Immature natural killer cell (primary cell): Measurements from ENCODE around the gene CS. TPM values are rescaled to one million over a fixed set of nuclear protein-coding genes. Genes with fewer than 3 reads are reported as not detected.
A peak's percentile ranks its signal among the peaks of the same experiment; 100 is the strongest.
"Not testable (repeated sequence)": the region's sequence is repeated elsewhere in the genome, so short reads cannot be mapped to it uniquely, and the experiment has no call there.

Experiments
- DNase-seq, 3 donors: peaks; one replicate each; pipeline ENCODE4 v3.0.0; 2022; ENCODE audit warnings: mixed read lengths in 1 of 3
- H3K27ac Mint-ChIP-seq, 6 donors: one replicate each; pipeline ENCODE4 v1.8.0; 2020; ENCODE audit warnings: mixed read lengths in 6 of 6, mild to moderate bottlenecking in 5 of 6, inconsistent platforms in 4 of 6, moderate library complexity in 3 of 6
- H3K27me3 Mint-ChIP-seq, 3 donors: one replicate each; pipeline ENCODE4 v1.8.0; 2020 to 2021; ENCODE audit warnings: low read depth in 3 of 3, mild to moderate bottlenecking in 3 of 3, mixed read lengths in 3 of 3, moderate library complexity in 3 of 3, inconsistent platforms in 1 of 3
- H3K36me3 Mint-ChIP-seq, 3 donors: one replicate each; pipeline ENCODE4 v1.8.0; 2020; ENCODE audit warnings: mixed read lengths in 3 of 3, inconsistent platforms in 2 of 3, mild to moderate bottlenecking in 2 of 3
- H3K4me1 Mint-ChIP-seq, 2 donors: one replicate each; pipeline ENCODE4 v1.8.0; 2020; ENCODE audit warnings: inconsistent platforms in 2 of 2, mild to moderate bottlenecking in 2 of 2, mixed read lengths in 2 of 2, moderate library complexity in 1 of 2
- H3K4me3 Mint-ChIP-seq, 5 donors: one replicate each; pipeline ENCODE4 v1.8.0; 2020; ENCODE audit warnings: mild to moderate bottlenecking in 5 of 5, mixed read lengths in 5 of 5, inconsistent platforms in 3 of 5, moderate library complexity in 3 of 5
- H3K9me3 Mint-ChIP-seq, 6 donors: one replicate each; pipeline ENCODE4 v1.8.0; 2020; ENCODE audit warnings: mild to moderate bottlenecking in 6 of 6, mixed read lengths in 6 of 6, inconsistent platforms in 4 of 6, moderate library complexity in 3 of 6
- polyA plus RNA-seq, 3 donors: library from polyadenylated mRNA; unstranded; fragments of 300-500 nt; fragmentation: Illumina TruSeq; gene quantifications; one replicate each; pipeline ENCODE4 v1.2.3, GENCODE V29; 2021

The CS gene
- polyA plus RNA-seq, 3 donors from 2014 or later, result 41.7 to 82.2 (median 67.3) TPM

DNA sequence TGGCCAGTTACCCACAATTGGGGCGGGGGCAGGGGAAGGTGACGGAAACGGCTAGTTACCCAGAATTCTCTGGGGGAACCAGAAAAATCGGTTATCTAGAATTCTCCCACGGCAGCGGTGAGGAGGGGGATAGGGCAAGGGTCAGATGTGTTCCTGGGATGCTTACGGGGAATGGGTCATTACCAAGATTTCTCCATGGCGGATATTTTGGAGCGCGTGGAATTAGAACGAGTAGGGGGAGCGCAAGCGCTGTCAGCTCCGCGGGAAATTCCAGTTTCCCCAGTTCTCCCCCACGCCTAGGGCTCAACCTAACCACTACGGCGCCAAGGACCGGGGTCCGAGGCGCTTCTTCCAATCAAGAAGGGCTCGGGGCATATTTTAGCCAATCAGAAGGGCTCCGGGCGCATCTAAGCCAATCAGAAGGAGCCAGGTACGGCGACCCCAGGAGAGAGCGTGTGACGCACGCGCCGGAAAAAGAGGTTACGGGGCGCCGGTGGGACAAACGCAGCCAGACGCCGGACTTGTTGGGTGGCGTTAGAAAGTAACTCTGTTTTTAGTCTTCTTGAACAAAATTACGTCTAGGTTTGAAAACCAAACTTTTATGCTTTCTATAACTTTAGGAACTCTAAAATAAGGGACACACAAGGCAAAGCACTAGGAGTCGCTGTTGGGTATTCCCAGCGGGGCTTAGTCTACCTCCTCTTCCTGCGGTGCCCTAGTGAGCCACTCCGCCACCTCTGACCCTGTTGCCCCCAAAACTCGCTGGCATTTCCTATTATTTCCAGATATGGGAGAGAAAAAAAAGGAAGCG is 33.8 kb upstream of the CS start, which contains the start of gene PAN2:
TSS of gene PAN2 (minus strand) at position 322 of the 811 bp plus-strand sequence. CDS start 906 bp downstream, outside the sequence.
- Mint-ChIP-seq H3K27me3 (peaks cover 14 to 19% (median 16%) of the 10 kb centered on the region in 3 donors), H3K36me3 (no peaks in the 10 kb centered on the region), H3K4me1 (peaks cover 23 to 38% of the 10 kb centered on the region in 2 donors), H3K27ac (peak within 1 kb of the TSS; percentile 99 to 100 (median 100)), H3K9me3 (no peaks in the 10 kb centered on the region), H3K4me3 (peak within 1 kb of the TSS; percentile 89 to 97 (median 95))
- DNase-seq, result peak; percentile 95

DNA sequence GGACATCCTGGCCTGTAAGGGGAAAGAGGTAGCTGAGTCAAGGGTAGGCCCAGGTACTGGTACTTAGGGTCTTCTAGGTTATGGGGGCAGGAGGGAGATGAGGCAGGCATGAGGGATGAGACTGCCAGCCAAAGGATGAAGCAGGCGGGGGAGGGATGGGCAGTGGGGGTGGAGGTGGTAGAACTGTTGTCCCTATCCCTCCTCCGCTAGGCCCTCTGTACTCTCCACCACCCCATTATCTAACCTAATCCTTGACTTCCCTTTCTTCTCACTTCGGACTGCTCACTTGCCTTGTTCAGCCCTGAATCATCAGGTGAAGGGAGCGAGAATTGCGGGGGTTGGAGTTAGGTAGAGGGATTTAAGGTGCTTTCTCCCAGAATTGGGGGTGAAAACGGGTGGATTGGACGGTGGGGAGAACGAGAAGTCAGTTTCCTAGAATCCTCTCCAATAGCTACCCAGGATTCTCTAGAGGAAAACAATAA is 33.1 kb upstream of the CS start:
- peaks cover 18 to 32% of the 10 kb centered on the region in 2 donors for H3K4me1 Mint-ChIP-seq
- H3K4me3 Mint-ChIP-seq, result peak overlapping the region; percentile 89 to 97 (median 95)
- H3K27ac Mint-ChIP-seq, result peak overlapping the region; percentile 99 to 100 (median 100)
- H3K9me3 Mint-ChIP-seq, result no peaks in the 10 kb centered on the region
- DNase-seq, result no peak
- H3K27me3 Mint-ChIP-seq, result peaks cover 14 to 19% (median 16%) of the 10 kb centered on the region in 3 donors
- no peaks in the 10 kb centered on the region for H3K36me3 Mint-ChIP-seq

DNA sequence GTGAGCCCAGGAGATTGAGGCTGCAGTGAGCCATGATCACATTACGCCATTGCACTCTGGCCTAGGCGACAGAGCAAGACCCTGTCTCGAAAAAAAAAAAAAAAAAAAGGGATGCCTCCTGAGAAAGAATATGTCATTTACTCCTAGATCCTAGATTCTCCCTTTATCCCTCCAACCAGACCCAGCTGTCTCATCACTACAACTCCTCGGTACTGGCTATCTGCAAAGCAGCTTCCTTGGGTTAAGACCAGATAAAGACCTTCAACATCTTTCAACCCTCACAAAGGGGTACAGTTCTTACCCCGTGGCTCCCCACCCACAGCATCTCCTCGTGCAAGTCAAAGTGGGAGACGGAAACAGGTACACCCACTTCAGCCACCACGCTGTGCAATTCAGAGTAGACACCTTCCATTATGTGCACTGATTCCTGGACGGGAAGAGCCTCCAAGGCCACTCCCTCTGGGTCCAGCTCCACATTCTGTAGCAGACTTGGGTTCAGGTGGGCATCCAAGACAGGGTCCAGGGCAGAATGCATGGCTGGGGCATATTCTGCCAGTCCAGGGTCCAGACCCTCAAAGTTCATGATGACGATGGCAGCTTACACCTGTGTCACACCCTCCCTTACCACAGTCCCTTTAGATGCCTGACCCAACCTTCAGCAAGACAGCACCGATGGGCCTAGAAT is 32.5 kb upstream of the CS start:
- DNase-seq, result no peak
- no peaks in the 10 kb centered on the region for H3K9me3 Mint-ChIP-seq
- peaks cover 17 to 30% of the 10 kb centered on the region in 2 donors for H3K4me1 Mint-ChIP-seq
- H3K27me3 Mint-ChIP-seq, result peaks cover 14 to 19% (median 16%) of the 10 kb centered on the region in 3 donors
- peak overlapping the region; percentile 89 to 97 (median 95) for H3K4me3 Mint-ChIP-seq
- peaks cover 0 to 3% (median 3%) of the 10 kb centered on the region in 3 donors for H3K36me3 Mint-ChIP-seq
- H3K27ac Mint-ChIP-seq, result peak overlapping the region; percentile 99 to 100 (median 100)

DNA sequence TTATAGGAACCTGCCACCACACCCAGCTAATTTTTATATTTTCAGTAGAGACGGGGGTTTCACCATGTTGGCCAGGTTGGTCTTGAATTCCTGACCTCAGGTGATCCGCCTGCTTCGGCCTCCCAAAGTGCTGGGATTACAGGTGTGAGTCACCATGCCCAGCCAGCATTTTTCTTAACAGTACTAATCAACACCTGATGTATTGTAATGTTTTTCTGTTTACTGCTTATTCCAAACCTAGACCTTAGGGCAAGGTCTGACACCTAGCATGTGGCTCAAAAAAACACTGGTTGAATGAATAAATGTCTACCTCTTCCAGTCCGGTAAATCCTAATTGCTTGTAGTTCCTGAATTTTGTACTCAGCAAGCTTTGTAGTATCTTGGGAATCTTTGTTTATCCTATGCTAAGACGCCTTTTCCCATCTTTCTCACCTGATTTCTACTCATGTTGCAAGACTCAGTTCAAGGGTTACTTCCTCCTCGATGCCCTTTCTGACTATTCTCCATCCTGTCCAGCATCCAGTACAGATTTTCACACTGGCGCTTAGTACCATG is 30.9 kb upstream of the CS start:
- Mint-ChIP-seq H3K36me3 (peaks cover 11 to 17% (median 11%) of the 10 kb centered on the region in 3 donors), H3K4me1 (peaks cover 17 to 30% of the 10 kb centered on the region in 2 donors), H3K27me3 (peaks cover 14 to 21% (median 16%) of the 10 kb centered on the region in 3 donors), H3K4me3 (no peak overlapping the region), H3K27ac (peak overlapping the region in 3 of 6 donors; percentile 5 to 34 (median 32)), H3K9me3 (no peaks in the 10 kb centered on the region)
- no peak for DNase-seq

DNA sequence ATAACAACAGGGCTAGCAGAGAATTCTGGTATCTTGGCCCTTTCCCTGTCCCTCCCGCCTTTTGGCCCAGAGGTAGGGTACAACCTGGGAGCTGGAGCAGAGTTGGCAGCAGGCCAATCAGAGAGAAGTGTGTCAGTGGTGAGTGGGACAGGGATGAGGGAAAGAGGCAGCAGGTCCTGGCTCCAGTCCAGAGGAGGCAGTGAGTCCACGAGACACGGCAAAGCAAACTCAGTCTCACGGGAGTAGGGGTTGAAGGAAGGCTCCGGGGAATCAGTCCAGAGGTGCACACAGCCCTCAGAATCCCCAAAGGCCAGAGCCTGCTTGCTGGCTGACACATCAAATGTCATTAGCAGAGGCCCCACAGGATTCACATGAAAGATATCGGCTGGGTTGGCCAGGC is 26.4 kb upstream of the CS start:
- Mint-ChIP-seq H3K4me1 (no peaks in the 10 kb centered on the region), H3K27me3 (peaks cover 0 to 4% (median 0%) of the 10 kb centered on the region in 3 donors), H3K9me3 (no peaks in the 10 kb centered on the region), H3K4me3 (no peak overlapping the region), H3K36me3 (peaks cover 30 to 52% (median 34%) of the 10 kb centered on the region in 3 donors), H3K27ac (no peak overlapping the region)
- no peak for DNase-seq

DNA sequence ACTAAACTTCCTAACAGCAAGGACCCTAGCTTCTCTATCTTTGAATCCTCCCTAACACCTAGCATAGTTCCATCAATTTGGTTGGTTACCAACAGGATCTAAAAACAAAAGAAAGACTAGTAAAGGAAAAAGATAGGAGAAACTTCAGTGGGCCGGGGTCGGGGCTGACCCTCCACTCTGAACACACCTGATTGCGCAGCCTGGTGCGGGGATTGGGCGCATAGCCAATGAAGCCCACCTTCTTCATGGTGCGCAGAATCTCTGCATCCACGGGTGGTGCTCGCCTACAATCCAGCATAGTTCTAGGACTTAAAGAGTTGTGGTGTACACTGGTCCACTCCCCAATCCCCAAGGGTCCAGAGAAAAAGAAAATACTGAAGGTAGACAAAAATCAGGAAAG is 26.0 kb upstream of the CS start:
- Mint-ChIP-seq H3K36me3 (peaks cover 30 to 52% (median 34%) of the 10 kb centered on the region in 3 donors), H3K4me1 (no peaks in the 10 kb centered on the region), H3K9me3 (no peaks in the 10 kb centered on the region), H3K27me3 (peaks cover 0 to 2% (median 0%) of the 10 kb centered on the region in 3 donors), H3K4me3 (no peak overlapping the region), H3K27ac (no peak overlapping the region)
- DNase-seq, result no peak

DNA sequence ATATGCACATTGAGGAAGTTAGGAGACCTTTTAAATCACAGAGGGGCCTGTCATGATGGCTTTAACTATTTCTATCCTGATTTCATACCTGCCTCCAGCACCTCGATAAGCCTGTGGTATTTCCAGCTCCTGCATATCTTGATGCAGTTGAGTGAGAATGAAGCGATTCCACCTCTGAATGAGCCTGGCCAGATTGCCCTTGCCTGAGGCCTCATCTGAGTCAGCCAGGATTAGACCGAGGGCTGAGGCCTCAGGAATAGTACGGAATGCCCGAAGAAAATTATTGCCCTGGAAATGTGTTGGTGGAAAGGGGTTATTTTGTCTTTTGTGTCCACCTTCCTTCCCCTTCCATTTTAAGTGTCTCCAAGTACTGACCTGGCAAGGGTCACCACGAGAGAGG is 24.1 kb upstream of the CS start:
- Mint-ChIP-seq H3K9me3 (no peaks in the 10 kb centered on the region), H3K4me3 (no peak overlapping the region), H3K27ac (no peak overlapping the region), H3K36me3 (peaks cover 34 to 59% (median 37%) of the 10 kb centered on the region in 3 donors), H3K27me3 (peaks cover 0 to 2% (median 0%) of the 10 kb centered on the region in 3 donors), H3K4me1 (no peaks in the 10 kb centered on the region)
- DNase-seq, result no peak

DNA sequence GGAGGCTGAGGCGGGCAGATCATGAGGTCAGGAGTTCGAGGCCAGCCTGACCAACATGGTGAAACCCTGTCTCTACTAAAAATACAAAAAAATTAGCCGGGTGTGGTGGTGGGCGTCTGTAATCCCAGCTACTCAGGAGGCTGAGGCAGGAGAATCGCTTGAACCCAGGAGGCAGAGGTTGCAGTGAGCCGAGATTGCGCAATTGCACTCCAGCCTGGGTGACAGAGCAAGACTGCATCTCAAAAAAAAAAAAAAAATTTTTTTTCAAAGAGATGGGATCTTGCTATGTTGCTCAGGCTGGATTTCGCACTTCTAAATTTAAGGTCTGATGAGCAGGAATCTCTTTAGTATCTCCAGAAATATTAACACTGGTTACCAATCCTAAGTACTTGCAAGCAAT is 21.5 kb upstream of the CS start:
- H3K4me1 Mint-ChIP-seq, H3K27me3 Mint-ChIP-seq, H3K4me3 Mint-ChIP-seq, H3K9me3 Mint-ChIP-seq, H3K27ac Mint-ChIP-seq, DNase-seq: not testable (repeated sequence)
- H3K36me3 Mint-ChIP-seq, result peaks cover 26 to 51% (median 27%) of the 10 kb centered on the region in 3 donors

DNA sequence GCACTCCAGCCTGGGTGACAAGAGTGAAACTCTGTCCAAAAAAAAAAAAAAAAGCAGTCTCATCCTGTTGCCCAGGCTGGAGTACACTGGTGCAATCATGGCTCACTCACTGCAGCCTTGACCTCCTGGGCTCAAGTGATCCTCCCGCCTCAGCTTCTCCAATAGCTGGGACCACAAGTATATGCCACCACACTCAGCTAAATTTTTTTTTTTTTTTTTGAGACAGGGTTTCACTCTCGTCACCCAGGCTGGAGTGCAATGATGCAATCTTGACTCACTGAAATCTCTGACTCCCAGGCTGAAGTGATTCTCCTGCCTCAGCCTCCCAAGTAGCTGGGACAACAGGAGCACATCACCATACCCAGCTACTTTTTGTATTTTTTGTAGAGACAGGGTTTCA is 20.9 kb upstream of the CS start:
- H3K9me3 Mint-ChIP-seq, result no peaks in the 10 kb centered on the region
- peaks cover 5 to 6% of the 10 kb centered on the region in 2 donors for H3K4me1 Mint-ChIP-seq
- no peak overlapping the region for H3K4me3 Mint-ChIP-seq
- no peak for DNase-seq
- no peaks in the 10 kb centered on the region for H3K27me3 Mint-ChIP-seq
- H3K27ac Mint-ChIP-seq, result no peak overlapping the region
- H3K36me3 Mint-ChIP-seq, result peaks cover 23 to 46% (median 26%) of the 10 kb centered on the region in 3 donors

DNA sequence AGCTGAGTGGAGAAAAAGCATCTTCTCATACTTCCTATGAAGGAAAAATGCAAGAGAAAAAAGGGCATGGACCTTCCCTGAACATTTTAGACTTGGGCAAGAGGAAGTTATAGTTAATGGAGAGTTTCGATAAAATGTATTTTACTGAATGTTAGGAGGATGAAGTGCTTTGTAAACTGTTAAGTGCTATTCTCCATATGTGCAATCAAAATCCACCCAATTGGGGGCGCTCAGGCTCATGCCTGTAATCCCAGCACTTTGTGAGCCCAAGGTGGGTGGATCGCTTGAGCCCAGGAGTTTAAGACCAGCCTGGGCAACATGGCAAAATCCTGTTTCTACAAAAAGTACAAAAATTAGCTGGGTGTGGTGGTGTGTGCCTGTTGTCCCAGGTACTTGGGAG is 17.5 kb upstream of the CS start:
- no peak for DNase-seq
- Mint-ChIP-seq H3K36me3 (peaks cover 4 to 17% (median 8%) of the 10 kb centered on the region in 3 donors), H3K4me1 (peaks cover 20 to 24% of the 10 kb centered on the region in 2 donors), H3K9me3 (no peaks in the 10 kb centered on the region), H3K27ac (no peak overlapping the region), H3K27me3 (peaks cover 0 to 4% (median 0%) of the 10 kb centered on the region in 3 donors), H3K4me3 (no peak overlapping the region)

DNA sequence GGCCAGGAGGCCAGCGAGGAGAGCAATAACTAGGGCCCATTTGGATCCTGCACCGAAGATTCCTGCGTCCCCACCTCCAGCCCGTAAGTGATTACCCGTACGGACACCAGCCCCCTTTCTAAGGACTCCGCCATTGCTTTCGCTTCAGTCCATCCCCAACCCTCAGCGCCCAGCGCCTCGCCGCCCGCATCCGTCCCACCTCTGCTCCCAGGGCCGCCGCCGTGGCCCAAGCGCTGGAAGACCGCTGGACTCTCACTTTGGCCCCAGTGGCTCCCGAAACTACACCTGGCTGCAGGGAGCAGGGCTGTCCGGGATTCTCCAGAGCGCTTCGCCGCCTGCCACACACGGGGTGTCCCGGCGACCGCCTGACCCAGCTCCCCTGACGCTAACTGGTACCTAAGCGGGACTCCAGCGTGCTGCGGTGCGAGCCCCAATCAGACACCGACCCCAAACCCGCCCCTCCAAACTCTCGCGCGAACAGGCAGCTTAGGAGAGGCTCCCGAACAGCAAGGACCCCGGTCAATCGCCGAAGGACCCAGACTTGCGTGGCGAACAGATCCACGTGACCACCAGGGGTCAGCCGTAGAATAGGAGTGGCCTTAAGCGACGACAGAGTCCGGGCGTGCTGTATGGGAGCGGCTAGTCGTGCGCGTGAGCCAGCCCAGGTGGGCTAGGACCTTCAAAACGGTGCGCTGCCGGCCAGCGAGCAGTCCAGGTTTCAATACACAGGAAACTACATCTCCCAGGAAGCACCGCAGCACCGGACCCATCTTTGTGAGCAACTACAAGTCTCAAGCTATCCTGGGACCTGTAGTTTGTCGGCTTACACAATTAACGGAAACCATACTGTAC is 15.7 kb upstream of the CS start, which contains the start of gene CNPY2:
TSS of gene CNPY2 (minus strand) at position 367 of the 852 bp plus-strand sequence. CDS start 771 bp downstream, outside the sequence.
- Mint-ChIP-seq H3K36me3 (peaks cover 3 to 10% (median 4%) of the 10 kb centered on the region in 3 donors), H3K27ac (peak within 1 kb of the TSS; percentile 96 to 99 (median 98)), H3K9me3 (no peaks in the 10 kb centered on the region), H3K27me3 (peaks cover 0 to 4% (median 0%) of the 10 kb centered on the region in 3 donors), H3K4me3 (peak within 1 kb of the TSS; percentile 97 to 98 (median 98)), H3K4me1 (peaks cover 20 to 24% of the 10 kb centered on the region in 2 donors)
- peak; percentile 94 to 96 (median 95) for DNase-seq

DNA sequence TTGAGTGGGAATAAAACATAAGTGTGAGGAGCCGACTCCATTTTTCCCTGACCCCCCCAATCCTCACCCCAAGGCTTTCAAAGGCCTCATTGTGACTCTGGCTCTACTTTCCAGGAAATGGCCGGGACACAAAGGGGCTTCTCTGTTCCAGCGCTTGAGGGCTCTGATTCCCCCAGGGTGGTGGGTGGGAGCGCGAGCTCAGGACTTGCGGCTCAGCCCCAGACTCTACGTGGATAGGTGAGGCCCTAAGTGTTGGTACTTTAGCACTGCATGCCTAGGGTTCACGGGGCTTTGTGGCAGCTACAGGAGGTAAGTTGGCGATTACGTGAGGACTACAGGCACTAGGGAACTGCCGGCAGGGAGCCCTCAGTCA is 15.1 kb upstream of the CS start:
- Mint-ChIP-seq H3K4me3 (peak overlapping the region; percentile 97 to 98 (median 98)), H3K27ac (peak overlapping the region; percentile 96 to 99 (median 98)), H3K4me1 (peaks cover 20 to 24% of the 10 kb centered on the region in 2 donors), H3K27me3 (peaks cover 0 to 4% (median 0%) of the 10 kb centered on the region in 3 donors), H3K36me3 (peaks cover 3 to 10% (median 4%) of the 10 kb centered on the region in 3 donors), H3K9me3 (no peaks in the 10 kb centered on the region)
- no peak for DNase-seq

DNA sequence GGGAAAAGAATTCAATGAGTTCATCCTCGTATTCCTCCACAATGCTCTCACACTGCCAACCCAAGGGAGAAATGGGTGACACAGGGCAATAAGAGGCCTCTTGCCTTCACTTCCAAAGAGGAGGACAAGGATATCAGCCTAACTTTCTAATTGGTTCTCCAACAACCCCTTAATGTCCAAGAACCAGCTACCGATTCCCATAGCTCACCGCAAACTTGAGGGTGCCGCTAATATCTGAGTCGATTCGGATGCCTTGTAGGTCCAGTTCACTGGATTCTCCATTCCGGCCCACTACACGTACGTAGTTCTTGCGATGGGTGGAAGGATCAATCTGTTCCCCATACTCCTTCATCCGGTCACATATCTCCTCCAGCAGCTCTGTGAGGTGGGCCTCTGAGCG is 10.9 kb upstream of the CS start:
- DNase-seq, result no peak
- H3K4me3 Mint-ChIP-seq, result no peak overlapping the region
- peaks cover 0 to 4% (median 0%) of the 10 kb centered on the region in 3 donors for H3K27me3 Mint-ChIP-seq
- H3K27ac Mint-ChIP-seq, result no peak overlapping the region
- no peaks in the 10 kb centered on the region for H3K9me3 Mint-ChIP-seq
- peaks cover 15 to 18% of the 10 kb centered on the region in 2 donors for H3K4me1 Mint-ChIP-seq
- peaks cover 4 to 10% (median 5%) of the 10 kb centered on the region in 3 donors for H3K36me3 Mint-ChIP-seq
